Activated naive CD8-positive, alpha-beta T cell treated with anti-CD3 and anti-CD28 coated beads for 36 hours (primary cell): ENCODE results near the gene PTPRN2. TPM values are rescaled to one million over a fixed set of nuclear protein-coding genes. Genes with fewer than 3 reads are reported as not detected.

Source experiments
- DNase-seq: peaks from one replicate; pipeline ENCODE4 v3.0.0; 2021
- H3K27ac Mint-ChIP-seq: one replicate; pipeline ENCODE4 v1.8.0; 2022; ENCODE audit warnings: mild to moderate bottlenecking, moderate library complexity, mixed read lengths
- H3K27me3 Mint-ChIP-seq: one replicate; pipeline ENCODE4 v1.8.0; 2022; ENCODE audit warnings: mild to moderate bottlenecking, mixed read lengths
- H3K36me3 Mint-ChIP-seq: one replicate; pipeline ENCODE4 v1.8.0; 2021; ENCODE audit warnings: mild to moderate bottlenecking, mixed read lengths
- H3K4me1 Mint-ChIP-seq: one replicate; pipeline ENCODE4 v1.8.0; 2021; ENCODE audit warnings: mixed read lengths
- H3K4me3 Mint-ChIP-seq: one replicate; pipeline ENCODE4 v1.8.0; 2022; ENCODE audit warnings: mild to moderate bottlenecking, moderate library complexity, mixed read lengths
- H3K9me3 Mint-ChIP-seq: one replicate; pipeline ENCODE4 v1.8.0; 2022; ENCODE audit warnings: mixed read lengths
- total RNA-seq, 2 experiments: library from RNA; stranded (reverse); gene quantifications; one replicate each; pipeline ENCODE4 v1.2.3, GENCODE V29; 2021

The PTPRN2 gene
- total RNA-seq, 2 experiments from 2014 or later, result 0.72 to 0.74 TPM

DNA sequence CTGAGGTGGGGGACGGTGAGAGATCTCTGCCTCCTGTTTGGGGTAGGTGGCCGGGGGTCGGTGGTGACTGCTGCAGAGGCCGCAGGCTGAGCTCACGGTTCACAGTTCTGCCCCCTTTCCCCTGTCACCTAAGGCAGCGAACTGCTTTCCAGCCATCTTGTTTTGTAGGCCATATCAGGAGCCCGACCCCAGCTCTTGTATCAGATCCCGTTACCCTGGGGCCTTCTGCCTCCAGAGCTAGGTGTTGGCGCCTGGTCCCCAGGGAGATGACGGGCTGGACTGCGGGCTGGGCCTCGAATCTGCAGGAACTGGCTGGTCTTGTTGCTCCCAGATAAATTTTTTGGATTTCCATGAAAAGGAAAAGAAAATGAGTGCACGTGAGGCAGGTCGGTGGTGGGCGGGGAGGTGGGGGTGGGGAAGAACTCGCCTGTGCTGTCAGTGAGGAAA, 1067.8 kb downstream of the PTPRN2 start:
- Mint-ChIP-seq H3K36me3 (no peaks in the 10 kb centered on the region), H3K27me3 (no peaks in the 10 kb centered on the region), H3K4me3 (no peak overlapping the region), H3K4me1 (no peaks in the 10 kb centered on the region), H3K27ac (no peak overlapping the region), H3K9me3 (no peaks in the 10 kb centered on the region)
- DNase-seq, result no peak

DNA sequence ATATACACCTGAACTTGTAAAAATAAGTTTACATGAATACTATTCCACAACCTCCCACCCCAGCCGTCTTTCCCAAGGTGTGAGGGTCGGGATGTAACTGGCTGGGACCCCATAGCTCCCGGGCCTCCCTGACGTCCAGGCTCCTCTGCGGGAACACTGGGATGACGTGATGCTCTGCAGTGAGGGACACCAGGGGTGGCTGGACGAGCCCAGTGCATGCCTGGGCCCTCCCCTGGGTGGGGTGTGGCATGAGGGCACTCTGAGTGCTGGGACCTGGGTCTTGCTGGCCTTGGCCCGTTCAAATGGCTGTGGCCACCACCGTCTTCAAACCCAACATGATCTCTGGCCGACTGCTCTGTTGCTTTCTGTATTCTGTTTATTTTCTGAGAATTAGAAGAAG, 1068.4 kb downstream of the PTPRN2 start:
- H3K27ac Mint-ChIP-seq, result no peak overlapping the region
- no peaks in the 10 kb centered on the region for H3K27me3 Mint-ChIP-seq
- no peak for DNase-seq
- no peaks in the 10 kb centered on the region for H3K9me3 Mint-ChIP-seq
- H3K4me1 Mint-ChIP-seq, result no peaks in the 10 kb centered on the region
- no peaks in the 10 kb centered on the region for H3K36me3 Mint-ChIP-seq
- no peak overlapping the region for H3K4me3 Mint-ChIP-seq

DNA sequence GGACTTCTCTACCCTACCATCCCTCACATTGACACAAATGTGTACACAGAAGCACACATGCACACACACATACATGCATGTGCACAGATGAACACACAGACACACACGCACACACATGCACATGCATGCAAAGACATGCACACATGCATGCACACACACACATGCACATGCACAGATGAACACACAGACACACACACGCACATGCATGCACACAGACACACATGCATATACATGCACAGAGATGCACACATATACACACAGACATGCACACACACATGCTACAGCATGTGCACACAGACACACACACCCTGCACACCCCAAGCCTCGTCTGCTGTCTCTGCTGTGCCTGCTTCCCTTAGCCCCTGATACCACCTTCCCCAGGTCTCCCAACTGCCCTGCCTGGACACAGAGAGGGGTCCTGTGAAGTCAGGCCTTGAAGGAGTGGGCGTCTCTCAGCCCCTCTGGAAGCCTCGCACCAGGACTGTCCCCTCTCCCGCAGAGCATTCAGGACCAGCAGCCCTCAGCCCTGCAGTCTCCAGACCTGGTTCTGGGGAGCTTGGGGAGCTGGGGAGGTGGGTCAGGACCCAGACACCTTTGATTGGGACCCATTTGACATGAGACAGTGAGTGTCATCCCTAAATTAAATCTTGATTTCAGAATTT, 1069.0 kb downstream of the PTPRN2 start:
- DNase-seq, result no peak
- no peaks in the 10 kb centered on the region for H3K27me3 Mint-ChIP-seq
- H3K9me3 Mint-ChIP-seq, result no peaks in the 10 kb centered on the region
- H3K36me3 Mint-ChIP-seq, result no peaks in the 10 kb centered on the region
- no peak overlapping the region for H3K27ac Mint-ChIP-seq
- H3K4me1 Mint-ChIP-seq, result no peaks in the 10 kb centered on the region
- H3K4me3 Mint-ChIP-seq, result no peak overlapping the region

DNA sequence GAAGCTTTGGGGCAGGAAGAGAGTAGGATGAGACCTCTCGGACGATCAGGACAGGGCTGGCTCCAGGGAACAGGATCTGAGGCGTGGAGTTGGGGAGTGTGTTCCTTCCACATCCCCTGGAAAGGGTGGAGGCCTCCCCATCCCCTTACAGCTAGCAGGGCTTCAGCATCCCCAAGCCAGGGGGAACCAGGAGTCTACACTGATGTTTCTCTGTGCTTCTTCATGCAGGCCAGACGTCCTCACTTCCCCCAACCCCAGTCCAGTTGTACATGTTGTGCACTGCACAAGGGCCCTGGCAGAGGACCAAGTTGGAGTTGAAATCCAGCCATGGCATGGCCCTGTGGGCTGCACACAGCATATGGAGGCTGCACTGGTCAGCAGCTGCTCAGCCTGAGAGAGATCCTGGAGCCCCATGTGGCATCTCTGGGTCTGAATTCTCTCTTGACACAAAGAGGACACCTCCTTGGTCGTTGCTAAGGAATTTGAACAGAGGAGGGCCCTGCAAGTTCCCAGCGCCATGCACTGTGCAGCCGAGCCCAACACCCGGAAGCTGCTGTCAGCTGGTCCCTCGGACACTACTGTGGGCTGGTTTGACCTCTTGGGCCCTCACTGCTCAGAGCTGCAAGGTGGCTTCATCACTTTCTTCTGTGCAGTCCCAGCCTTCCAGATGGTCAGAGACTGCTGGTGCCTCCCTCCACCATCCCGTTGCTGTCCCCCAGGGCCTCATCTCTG, 1069.7 kb downstream of the PTPRN2 start:
- no peaks in the 10 kb centered on the region for H3K27me3 Mint-ChIP-seq
- H3K36me3 Mint-ChIP-seq, result no peaks in the 10 kb centered on the region
- no peak overlapping the region for H3K4me3 Mint-ChIP-seq
- H3K9me3 Mint-ChIP-seq, result no peaks in the 10 kb centered on the region
- H3K4me1 Mint-ChIP-seq, result no peaks in the 10 kb centered on the region
- DNase-seq, result no peak
- H3K27ac Mint-ChIP-seq, result no peak overlapping the region

DNA sequence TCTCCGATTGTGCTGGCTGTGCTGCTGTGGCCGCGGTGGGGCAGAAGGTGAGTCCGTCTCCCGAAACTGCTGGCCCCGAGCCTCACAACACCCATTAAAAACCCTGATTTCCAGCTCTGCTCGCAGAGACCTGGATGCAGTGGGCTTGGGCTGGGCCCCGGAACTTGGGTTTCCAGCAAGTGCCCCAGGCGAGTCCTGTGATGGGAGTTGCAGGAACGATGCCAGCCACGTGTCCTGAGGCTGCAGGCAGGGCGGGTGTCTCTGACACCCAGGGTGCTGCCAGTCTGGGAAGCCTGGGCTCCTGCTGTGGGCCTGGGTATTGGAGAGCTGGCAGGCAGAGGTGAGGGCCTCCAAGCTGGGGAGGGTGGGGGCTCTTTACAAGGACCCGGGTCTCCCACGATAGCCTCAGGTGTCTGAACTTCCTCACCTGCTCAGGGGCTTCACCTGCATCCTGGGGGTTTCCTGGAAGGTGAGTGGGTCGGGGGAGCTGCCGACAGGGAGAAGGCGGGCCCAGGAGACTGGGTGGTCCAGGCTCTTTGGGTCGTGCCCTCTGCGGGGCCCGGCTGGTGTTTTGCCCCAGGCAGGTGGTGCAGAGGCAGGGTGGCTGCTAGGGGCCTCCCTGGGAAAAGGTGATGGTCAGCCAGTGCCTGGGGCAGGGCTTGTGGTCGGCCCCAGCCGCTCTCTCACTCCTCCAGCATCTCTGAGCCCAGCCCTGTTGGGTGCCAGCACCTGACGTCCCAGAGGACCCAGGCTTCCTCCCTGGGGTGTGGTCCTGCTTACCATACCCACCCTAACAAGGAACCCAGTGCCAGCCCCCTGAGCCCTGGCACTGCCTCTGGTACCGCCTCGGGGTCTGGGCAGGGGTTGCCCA, 1070.5 kb downstream of the PTPRN2 start:
- no peak overlapping the region for H3K27ac Mint-ChIP-seq

DNA sequence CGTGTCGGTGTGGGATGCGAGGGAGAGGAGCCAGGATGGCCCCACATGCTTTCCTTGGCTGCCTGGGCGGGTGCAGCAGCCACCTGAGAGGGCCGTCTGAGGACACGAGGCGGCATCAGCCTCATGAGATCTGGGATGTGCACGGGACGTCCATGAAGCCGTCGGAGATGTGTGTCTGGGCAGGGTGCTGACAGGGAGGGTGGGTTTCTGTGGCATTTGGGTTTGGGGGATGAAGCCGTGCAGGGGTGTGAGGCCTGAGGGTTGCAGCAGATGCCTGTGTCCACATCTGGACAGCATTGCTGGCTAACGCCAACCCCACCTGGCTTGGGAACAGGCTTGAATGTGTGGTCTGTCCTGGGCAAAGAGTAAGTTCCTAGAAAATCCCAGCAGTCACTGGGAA, 1071.3 kb downstream of the PTPRN2 start:
- H3K4me3 Mint-ChIP-seq, result no peak overlapping the region
- no peaks in the 10 kb centered on the region for H3K9me3 Mint-ChIP-seq
- no peaks in the 10 kb centered on the region for H3K36me3 Mint-ChIP-seq
- H3K27ac Mint-ChIP-seq, result no peak overlapping the region
- no peaks in the 10 kb centered on the region for H3K27me3 Mint-ChIP-seq
- no peaks in the 10 kb centered on the region for H3K4me1 Mint-ChIP-seq
- DNase-seq, result no peak

More for the DNA sequence above, 1070.5 kb downstream of the PTPRN2 start:
- Mint-ChIP-seq H3K27me3 (no peaks in the 10 kb centered on the region), H3K4me3 (no peak overlapping the region), H3K9me3 (no peaks in the 10 kb centered on the region), H3K36me3 (no peaks in the 10 kb centered on the region), H3K4me1 (no peaks in the 10 kb centered on the region)
- no peak for DNase-seq

DNA sequence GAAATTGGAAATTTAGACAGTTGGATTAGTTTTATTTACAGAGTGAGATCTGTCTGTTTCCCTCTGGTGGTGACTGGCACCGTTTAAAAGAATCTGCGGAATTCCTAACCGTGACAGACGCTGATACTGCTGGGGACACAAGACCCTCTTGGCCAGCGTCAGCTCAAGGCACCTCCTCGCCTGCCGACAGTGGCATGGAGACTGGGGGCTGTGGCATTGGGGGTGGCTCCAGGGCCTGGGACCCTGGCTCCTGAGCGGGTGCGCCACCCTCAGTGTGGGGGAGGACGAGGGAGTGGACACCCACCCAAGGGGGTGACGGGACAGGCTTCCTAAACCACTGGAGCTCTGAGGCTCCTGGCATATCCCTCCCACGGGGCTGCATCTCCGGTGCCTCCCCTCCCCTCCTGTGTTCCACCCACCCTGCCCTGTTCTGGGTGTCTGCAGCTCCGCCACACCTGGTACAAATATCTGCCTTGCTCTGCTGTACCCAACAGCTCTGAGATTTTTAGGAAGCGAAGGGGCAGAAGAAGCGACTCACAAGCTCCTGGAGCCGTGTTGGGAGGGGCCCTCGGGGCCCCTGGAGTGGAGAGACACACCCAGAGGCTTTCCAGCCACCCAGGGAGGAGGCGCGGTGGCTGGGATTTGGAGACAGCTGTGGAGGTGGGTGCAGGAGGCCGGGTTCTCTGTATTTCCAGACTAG, 1072.1 kb downstream of the PTPRN2 start:
- no peaks in the 10 kb centered on the region for H3K4me1 Mint-ChIP-seq
- H3K9me3 Mint-ChIP-seq, result no peaks in the 10 kb centered on the region
- no peaks in the 10 kb centered on the region for H3K36me3 Mint-ChIP-seq
- H3K27ac Mint-ChIP-seq, result no peak overlapping the region
- DNase-seq, result no peak
- H3K4me3 Mint-ChIP-seq, result no peak overlapping the region
- peaks cover 5% of the 10 kb centered on the region for H3K27me3 Mint-ChIP-seq

DNA sequence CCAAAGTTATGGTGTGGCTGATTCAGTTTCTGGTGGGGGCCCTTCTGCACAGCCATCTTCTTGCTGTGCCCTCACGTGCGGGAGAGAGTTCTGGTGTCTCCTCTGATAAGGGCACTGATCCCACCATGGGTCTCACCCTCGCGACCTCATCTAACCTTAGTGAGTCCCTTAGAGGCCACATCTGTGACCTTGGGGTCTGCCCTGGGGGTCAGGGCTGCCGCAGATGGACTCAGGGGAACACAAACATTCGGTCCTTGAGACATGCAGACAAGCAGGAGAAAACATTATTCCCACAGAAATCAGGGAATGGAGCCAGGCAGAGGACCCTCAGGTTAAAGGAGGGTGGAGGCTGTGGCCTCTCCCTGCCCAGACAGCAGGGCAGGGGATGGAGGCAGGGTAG, 1072.9 kb downstream of the PTPRN2 start:
- H3K36me3 Mint-ChIP-seq, result no peaks in the 10 kb centered on the region
- H3K27me3 Mint-ChIP-seq, result peaks cover 9% of the 10 kb centered on the region
- H3K4me3 Mint-ChIP-seq, result no peak overlapping the region

DNA sequence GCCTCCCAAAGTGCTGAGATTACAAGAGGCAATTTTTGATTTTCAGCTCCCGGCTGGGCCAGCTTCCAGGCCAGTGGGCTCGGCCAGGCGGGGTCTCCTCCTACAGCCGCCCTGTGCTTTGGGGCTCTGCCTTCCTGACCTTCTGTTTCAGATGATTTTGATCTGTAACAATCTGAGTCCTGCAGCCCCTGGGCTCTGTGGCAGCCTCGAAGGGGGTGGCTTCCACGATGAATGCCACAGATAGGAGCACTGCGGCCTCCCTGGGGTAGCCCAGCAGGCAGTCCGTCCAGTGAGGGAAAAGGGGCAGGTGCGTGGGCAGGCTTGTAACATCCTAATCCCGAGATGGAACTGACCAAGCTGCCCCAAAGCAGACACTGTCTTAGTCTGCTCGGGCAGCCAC, 1073.3 kb downstream of the PTPRN2 start:
- H3K4me1 Mint-ChIP-seq, result no peaks in the 10 kb centered on the region
- DNase-seq, result no peak
- H3K36me3 Mint-ChIP-seq, result no peaks in the 10 kb centered on the region
- H3K9me3 Mint-ChIP-seq, result no peaks in the 10 kb centered on the region
- H3K27ac Mint-ChIP-seq, result no peak overlapping the region
- peaks cover 13% of the 10 kb centered on the region for H3K27me3 Mint-ChIP-seq
- no peak overlapping the region for H3K4me3 Mint-ChIP-seq

More for the DNA sequence above, 1072.9 kb downstream of the PTPRN2 start:
- Mint-ChIP-seq H3K27ac (no peak overlapping the region), H3K9me3 (no peaks in the 10 kb centered on the region), H3K4me1 (no peaks in the 10 kb centered on the region)
- DNase-seq, result no peak

DNA sequence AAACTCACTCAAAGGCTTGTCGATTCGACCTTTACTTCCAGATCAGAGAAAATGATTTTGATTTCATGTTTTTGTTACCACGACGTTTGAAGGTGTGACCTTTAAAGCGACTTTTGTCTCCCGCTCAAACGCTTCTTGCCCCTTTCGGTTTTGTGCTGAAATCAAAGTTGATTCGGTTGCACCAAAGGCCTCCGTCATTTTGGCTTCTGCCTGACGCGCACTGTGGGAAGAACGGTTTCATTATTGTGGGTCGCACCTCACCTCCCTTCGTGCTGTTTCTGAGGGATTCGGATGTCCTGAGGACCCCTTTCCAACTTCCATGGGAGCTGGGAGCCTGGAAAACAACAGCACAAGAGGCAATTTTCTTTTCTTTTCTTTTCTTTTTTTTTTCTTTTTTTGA, 1073.9 kb downstream of the PTPRN2 start:
- Mint-ChIP-seq H3K4me3 (no peak overlapping the region), H3K27me3 (peaks cover 15% of the 10 kb centered on the region), H3K27ac (no peak overlapping the region), H3K9me3 (no peaks in the 10 kb centered on the region), H3K4me1 (no peaks in the 10 kb centered on the region), H3K36me3 (no peaks in the 10 kb centered on the region)
- DNase-seq, result no peak

DNA sequence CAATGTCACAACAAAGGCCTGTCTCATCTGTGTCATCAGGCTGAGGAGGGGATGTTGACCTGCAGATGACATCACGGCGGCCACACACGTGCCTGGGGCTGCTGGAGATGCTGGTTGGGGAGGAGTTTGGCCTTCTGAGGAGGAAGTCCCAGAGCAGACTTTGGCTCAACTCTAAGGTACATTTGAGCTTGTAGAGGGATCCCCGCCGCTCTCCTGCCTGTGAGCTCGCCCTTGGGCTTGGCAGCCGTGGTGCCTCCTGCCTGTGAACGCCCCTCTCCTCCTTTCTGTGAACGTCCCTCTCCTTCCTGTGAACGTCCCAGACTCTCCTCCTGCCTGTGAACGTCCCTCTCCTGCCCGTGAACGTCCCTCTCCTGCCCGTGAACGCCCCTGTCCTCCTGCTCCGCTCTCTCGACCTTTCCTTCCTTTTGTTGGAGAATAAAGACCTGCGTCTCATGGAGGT, 1074.4 kb downstream of the PTPRN2 start:
- Mint-ChIP-seq H3K9me3 (no peaks in the 10 kb centered on the region), H3K4me3 (no peak overlapping the region), H3K4me1 (no peaks in the 10 kb centered on the region), H3K27me3 (peaks cover 17% of the 10 kb centered on the region), H3K27ac (no peak overlapping the region), H3K36me3 (no peaks in the 10 kb centered on the region)
- no peak for DNase-seq

DNA sequence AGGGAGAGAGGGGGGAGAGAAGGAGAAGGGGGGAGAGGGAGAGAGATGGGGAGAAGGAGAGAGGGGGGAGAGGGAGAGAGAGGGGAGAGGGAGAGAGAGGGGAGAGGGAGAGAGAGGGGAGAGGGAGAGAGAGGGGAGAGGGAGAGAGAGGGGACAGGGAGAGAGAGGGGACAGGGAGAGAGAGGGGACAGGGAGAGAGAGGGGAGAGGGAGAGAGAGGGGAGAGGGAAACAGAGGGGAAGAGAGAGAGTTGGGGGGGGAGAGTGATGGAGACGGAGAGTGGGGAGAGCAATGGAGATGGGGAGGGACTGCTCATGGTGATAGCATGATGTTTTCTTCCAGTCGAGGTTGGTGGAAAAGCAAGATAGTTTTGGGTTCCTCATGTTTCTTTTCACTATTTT, 1078.4 kb downstream of the PTPRN2 start:
- no peak for DNase-seq
- Mint-ChIP-seq H3K4me1 (no peaks in the 10 kb centered on the region), H3K9me3 (peaks cover 10% of the 10 kb centered on the region), H3K36me3 (peaks cover 9% of the 10 kb centered on the region), H3K27me3 (peaks cover 27% of the 10 kb centered on the region), H3K4me3 (no peak overlapping the region), H3K27ac (no peak overlapping the region)

DNA sequence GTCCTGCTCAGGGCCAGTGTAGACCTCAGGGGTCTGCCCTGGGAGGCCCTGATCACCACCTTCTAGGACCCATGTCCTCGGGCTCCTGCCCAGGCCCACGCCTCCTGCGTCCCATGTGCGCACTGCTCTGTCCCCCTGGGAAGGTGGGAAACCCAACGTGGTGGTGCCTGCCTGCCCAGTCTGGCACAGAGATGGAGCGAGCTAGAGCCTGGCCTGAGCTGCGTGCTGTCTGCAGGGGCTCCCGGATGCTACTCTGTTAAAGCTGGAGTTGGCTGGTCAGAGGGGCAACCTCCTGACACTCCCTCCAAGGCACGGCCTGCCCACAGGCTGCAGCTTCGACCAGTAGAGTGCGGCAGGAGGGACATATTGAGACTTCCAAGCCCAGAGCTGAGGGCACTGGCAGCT, 1079.1 kb downstream of the PTPRN2 start:
- Mint-ChIP-seq H3K4me1 (peaks cover 3% of the 10 kb centered on the region), H3K9me3 (peaks cover 12% of the 10 kb centered on the region), H3K4me3 (no peak overlapping the region), H3K36me3 (peaks cover 9% of the 10 kb centered on the region), H3K27ac (no peak overlapping the region), H3K27me3 (peaks cover 27% of the 10 kb centered on the region)
- DNase-seq, result no peak

DNA sequence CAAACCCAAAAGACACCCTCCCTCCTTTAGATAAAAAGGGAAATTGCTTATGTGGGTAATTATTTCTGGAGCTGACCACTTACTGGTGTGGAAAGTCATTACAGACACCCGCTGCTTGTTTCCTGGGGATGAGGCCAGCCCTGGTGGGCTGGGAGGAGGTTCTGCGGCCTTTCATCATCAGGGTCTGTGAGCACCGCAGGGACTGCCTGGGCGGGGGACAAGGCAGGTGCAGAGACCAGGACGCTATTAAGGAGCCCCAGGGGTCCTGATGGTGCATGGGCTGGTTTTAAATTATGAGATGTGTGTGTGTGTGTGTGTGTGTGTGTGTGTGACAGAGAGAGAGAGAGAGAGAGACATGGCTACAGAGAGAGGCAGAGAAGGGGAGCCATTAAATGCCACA, 1079.6 kb downstream of the PTPRN2 start:
- peaks cover 8% of the 10 kb centered on the region for H3K4me1 Mint-ChIP-seq
- DNase-seq, result no peak
- H3K36me3 Mint-ChIP-seq, result peaks cover 9% of the 10 kb centered on the region
- H3K27ac Mint-ChIP-seq, result no peak overlapping the region
- no peak overlapping the region for H3K4me3 Mint-ChIP-seq
- peaks cover 12% of the 10 kb centered on the region for H3K9me3 Mint-ChIP-seq
- peaks cover 27% of the 10 kb centered on the region for H3K27me3 Mint-ChIP-seq

DNA sequence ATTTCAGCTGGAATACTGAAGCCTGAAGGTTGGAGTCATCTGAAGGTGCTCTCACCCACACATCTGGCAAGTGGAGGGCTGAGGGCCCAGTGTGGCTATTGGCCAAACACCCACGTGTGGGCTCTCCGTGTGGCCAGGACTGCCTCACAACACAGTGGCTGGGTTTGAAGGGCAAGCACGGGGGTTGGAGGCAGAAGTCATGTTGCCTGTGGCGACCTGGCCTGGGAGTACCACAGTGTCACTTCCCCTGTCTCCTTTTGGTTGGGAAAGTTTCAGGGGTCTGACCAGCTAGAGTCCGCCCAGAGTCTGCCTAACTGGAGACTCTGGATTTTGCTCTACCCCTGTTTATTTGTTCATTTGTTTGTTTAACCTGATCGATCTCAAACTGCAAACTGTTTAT, 1081.4 kb downstream of the PTPRN2 start:
- H3K27me3 Mint-ChIP-seq, result peaks cover 27% of the 10 kb centered on the region

More for the DNA sequence above, 1081.4 kb downstream of the PTPRN2 start:
- Mint-ChIP-seq H3K27ac (no peak overlapping the region), H3K4me3 (no peak overlapping the region), H3K9me3 (peaks cover 12% of the 10 kb centered on the region), H3K4me1 (peaks cover 22% of the 10 kb centered on the region), H3K36me3 (peaks cover 9% of the 10 kb centered on the region)
- no peak for DNase-seq
